Measurements from ENCODE around the gene ZC3H10. TPM values are rescaled to one million over a fixed set of nuclear protein-coding genes. Genes with fewer than 3 reads are reported as not detected.

Gene ZC3H10
- total RNA-seq, 3 donors from 2014 or later = 3.6 to 4.8 (median 4.7) TPM

DNA sequence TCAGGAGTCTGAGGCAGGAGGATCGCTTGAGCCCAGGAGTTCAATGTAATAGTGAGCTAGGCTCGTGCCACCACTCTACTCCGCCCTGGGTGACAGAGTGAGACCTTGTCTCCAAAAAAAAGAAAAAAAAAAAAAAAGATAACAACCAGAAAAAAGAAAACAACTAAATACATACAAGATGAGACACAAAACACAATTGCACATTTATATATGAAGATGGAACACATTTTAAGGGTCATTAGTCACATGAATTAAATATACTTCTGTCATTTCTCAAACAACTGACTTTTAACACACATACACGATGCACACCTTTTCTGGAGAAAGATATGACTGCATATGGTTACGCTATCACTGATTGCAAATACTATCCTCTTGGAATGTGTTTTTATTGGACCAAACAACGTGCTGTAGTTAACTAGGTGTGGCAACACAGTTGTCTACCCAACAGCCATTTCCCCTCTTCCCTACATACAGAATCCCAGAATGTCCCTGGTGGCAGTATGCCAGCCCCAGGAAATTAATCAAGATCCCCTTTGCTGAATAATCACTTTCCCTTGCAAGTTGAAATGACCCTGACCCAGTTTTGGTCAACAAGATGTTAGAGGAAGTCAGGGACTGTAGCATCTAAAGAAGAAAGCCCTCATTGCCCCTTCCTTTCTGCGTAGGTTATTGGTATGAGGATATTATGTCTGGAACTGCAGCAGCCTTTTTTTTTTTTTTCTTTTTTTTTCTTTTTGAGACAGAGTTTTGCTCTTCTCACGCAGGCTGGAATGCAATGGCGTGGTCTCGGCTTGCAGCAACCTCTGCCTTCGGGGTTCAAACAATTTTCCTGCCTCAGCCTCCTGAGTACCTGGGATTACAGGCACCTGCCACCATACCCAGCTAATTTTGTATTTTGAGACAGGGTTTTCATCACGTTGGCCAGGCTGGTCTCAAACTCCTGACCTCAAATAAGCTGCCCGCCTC is 28.7 kb downstream of the ZC3H10 start:
- Histone ChIP-seq H3K27ac (peak overlapping the region; percentile 25 to 57), H3K9me3 (no peaks in the 10 kb centered on the region), H3K36me3 (peaks cover 9% of the 10 kb centered on the region), H3K4me1 (peaks cover 4 to 6% of the 10 kb centered on the region in 2 donors), H3K4me3 (no peak overlapping the region), H3K27me3 (no peaks in the 10 kb centered on the region)
- intact Hi-C loops (cut with DNase I; ENCODE audit: low total_unique reads) = no loop called here
- TF ChIP-seq POLR2AphosphoS5 (IDR thresholded peaks at IDR 0.05) (peak in 1 of 3 donors; percentile 37), POLR2A (IDR thresholded peaks at IDR 0.05) (no peak)
- TF ChIP-seq, protein P1, sequence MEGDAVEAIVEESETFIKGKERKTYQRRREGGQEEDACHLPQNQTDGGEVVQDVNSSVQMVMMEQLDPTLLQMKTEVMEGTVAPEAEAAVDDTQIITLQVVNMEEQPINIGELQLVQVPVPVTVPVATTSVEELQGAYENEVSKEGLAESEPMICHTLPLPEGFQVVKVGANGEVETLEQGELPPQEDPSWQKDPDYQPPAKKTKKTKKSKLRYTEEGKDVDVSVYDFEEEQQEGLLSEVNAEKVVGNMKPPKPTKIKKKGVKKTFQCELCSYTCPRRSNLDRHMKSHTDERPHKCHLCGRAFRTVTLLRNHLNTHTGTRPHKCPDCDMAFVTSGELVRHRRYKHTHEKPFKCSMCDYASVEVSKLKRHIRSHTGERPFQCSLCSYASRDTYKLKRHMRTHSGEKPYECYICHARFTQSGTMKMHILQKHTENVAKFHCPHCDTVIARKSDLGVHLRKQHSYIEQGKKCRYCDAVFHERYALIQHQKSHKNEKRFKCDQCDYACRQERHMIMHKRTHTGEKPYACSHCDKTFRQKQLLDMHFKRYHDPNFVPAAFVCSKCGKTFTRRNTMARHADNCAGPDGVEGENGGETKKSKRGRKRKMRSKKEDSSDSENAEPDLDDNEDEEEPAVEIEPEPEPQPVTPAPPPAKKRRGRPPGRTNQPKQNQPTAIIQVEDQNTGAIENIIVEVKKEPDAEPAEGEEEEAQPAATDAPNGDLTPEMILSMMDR (IDR thresholded peaks at IDR 0.05) = no peak
- no peak for DNase-seq (ENCODE audit: low spot score in 2 of 2)

DNA sequence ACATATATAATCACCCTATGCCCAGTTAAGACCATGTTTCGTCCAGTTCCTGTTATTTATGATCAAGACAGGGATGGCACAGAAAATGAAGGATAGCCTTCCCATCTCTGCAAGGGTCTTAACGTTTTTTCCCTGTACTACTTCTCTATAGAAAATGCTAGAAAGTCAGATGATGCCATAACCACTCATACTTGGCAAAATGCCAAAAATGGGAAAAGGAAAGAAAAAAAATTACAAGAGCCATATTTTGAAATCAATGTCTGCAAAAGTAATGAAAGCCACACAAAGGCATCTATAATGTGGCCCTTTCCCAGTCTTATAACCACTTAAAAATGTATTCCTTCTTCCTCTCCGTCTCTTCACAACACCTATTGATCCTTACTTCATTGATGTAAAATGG is 32.5 kb downstream of the ZC3H10 start:
- H3K4me1 ChIP-seq = peaks cover 4 to 16% of the 10 kb centered on the region in 2 donors
- intact Hi-C loops (cut with DNase I; ENCODE audit: low total_unique reads) = no loop called here
- TF ChIP-seq, protein P1 (IDR thresholded peaks at IDR 0.05) = no peak
- TF ChIP-seq POLR2AphosphoS5 (IDR thresholded peaks at IDR 0.05) (no peak), POLR2A (IDR thresholded peaks at IDR 0.05) (no peak)

GRCh38 chr12:56151672-56152131 is 33.6 kb downstream of the ZC3H10 start:
- TF ChIP-seq POLR2AphosphoS5 (IDR thresholded peaks at IDR 0.05) = no peak
- TF ChIP-seq, protein P1 (IDR thresholded peaks at IDR 0.05) = peak; percentile 55 to 85 (median 80)
- intact Hi-C loops (cut with DNase I; ENCODE audit: low total_unique reads) = no loop called here
- Histone ChIP-seq H3K4me3 (peak overlapping the region; percentile 60 to 75 (median 69)), H3K9me3 (no peaks in the 10 kb centered on the region), H3K27ac (peak overlapping the region; percentile 95 to 97), H3K4me1 (peaks cover 4 to 16% of the 10 kb centered on the region in 2 donors), H3K27me3 (no peaks in the 10 kb centered on the region), H3K36me3 (no peaks in the 10 kb centered on the region)
- peak in 1 of 2 donors; percentile 68 for DNase-seq (ENCODE audit: low spot score in 2 of 2)

More for the DNA sequence above, 32.5 kb downstream of the ZC3H10 start:
- DNase-seq (ENCODE audit: low spot score in 2 of 2) = no peak
- Histone ChIP-seq H3K27ac (peak overlapping the region in 1 of 2 donors; percentile 13), H3K9me3 (no peaks in the 10 kb centered on the region), H3K36me3 (no peaks in the 10 kb centered on the region), H3K4me3 (no peak overlapping the region), H3K27me3 (no peaks in the 10 kb centered on the region)

- intact Hi-C loops (cut with DNase I; ENCODE audit: low total_unique reads) = no loop called here
- DNase-seq (ENCODE audit: low spot score in 2 of 2) = peak; percentile 90 to 95
Measured at GRCh38 chr12:56152132-56152755, 34.2 kb downstream of the ZC3H10 start, which contains the start of gene MYL6B. TSS of gene MYL6B (plus strand) at chr12:56152587. CDS start at chr12:56153919, 1,332 bp downstream.

More at GRCh38 chr12:56152132-56152755, 34.2 kb downstream of the ZC3H10 start, which contains the start of gene MYL6B:
- Histone ChIP-seq H3K9me3 (no peaks in the 10 kb centered on the region), H3K4me1 (peaks cover 4 to 16% of the 10 kb centered on the region in 2 donors), H3K4me3 (peak within 1 kb of the TSS; percentile 60 to 75 (median 69)), H3K36me3 (no peaks in the 10 kb centered on the region), H3K27ac (peak within 1 kb of the TSS; percentile 95 to 97), H3K27me3 (no peaks in the 10 kb centered on the region)
- TF ChIP-seq POLR2AphosphoS5 (IDR thresholded peaks at IDR 0.05) (peak; percentile 87 to 93 (median 88)), POLR2A (IDR thresholded peaks at IDR 0.05) (peak; percentile 7)
- TF ChIP-seq, protein P1 (IDR thresholded peaks at IDR 0.05) = no peak

Data from breast epithelium (tissue), 4 donors.